ENCODE data around the gene RANBP10.
"Not testable (repeated sequence)": the region's sequence is repeated elsewhere in the genome, so short reads cannot be mapped to it uniquely, and the experiment has no call there.

The RANBP10 gene

DNA sequence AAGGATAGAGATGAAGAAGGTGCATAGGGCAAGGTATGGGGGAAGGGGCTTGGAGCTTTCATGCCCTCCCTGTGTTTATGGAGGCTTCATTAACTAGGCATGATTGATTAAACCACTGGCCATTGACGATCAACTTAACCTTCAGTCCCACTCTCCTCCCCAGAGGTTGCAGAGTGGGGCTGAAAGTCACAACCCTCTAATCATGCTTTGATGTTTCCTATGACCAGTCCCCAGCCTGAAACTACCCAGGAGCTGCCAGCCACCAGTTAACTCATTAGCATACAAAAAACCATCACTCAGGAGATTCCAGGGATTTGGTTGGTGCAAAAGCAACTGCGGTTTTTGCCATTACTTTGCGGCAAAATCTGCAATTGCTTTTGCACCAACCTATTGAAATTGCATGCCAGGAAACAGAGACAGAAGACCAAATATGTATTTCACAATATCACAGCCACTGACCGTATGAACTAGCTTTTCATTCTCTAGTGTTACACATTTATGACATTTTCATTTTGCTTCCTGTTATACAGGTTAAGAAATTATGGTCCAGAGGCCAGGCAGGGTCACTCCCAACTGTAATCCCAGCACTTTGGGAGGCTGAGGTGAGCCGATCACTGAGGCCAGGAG, 92.6 kb downstream of the RANBP10 start:
- no peak for DNase-seq (ENCODE audit: low read depth)

DNA sequence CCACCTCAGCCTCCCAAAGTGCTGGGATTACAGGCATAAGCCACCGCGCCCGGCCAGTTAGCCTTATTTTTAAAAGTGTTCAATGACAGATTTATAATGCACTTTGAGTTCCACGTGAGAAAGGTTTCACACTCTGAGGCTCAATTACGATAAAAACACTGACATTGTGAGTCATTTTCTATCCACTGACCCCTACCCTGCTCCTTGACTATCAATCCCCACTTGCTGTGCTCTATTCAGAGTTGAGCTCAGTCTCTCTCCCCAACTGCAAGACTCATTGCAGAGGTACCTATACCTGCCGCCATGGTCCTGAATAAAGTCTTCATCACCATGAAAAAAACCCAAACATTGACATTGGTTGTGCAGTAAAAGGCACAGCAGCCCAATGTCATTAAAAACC, 95.8 kb downstream of the RANBP10 start:
- no peak for DNase-seq (ENCODE audit: low read depth)

DNA sequence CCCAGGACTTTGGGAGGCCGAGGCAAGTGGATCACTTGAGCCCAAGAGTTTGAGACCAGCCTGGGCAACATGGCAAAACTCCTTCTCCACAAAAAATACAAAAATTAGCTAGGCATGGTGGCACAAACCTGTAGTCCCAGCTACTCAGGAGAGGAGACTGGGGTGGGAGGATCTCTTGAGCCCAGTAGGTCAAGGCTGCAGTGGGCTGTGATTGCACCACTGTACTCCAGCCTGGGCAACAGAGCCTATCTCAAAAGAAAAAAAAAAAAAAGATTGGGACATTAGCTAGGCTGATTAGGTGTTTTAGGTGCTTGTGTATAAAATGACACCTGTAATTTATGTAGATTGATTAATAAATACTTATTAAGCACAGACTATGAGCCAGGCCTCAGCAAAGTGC, 97.3 kb downstream of the RANBP10 start:
- no peak for DNase-seq (ENCODE audit: low read depth)

DNA sequence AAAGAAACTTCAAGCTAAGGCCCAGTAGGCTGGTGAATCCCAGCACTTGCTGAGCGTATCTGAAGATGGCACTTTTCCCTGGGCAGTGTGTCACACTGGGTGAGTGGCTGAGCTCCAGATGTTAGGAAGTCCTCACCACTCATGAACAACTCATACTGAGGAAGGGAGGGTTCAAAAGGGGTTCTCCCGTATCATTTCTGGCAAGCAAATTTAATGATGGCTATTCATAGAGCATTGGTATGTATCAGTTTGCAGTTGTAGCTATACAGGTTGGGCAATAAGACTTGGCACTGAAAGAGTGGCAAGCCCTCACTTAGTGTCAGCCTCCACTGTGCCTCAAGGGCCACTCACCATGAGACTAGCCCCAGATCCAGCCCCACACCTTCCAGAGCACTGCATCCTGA, 98.0 kb downstream of the RANBP10 start:
- DNase-seq (ENCODE audit: low read depth) = peak; percentile 60

DNA sequence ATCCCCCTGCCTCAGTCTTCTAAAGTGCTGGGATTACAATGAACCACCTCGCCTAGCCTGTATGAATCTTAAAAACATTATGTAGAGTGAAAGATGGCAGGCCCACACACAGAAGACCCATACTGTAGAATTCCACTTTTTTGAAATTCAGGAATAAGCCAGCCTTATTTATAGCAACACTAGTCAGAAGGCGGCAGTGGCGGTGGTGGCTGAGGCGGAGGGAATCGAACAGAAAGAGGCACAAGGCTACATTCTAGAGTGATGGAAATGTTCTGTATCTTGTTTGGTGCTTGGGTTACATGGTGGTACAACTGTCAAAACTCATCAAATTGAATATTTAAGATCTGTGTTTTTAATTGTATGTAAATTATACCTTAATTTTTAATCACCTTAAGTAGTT, 98.6 kb downstream of the RANBP10 start:
- no peak for DNase-seq (ENCODE audit: low read depth)

DNA sequence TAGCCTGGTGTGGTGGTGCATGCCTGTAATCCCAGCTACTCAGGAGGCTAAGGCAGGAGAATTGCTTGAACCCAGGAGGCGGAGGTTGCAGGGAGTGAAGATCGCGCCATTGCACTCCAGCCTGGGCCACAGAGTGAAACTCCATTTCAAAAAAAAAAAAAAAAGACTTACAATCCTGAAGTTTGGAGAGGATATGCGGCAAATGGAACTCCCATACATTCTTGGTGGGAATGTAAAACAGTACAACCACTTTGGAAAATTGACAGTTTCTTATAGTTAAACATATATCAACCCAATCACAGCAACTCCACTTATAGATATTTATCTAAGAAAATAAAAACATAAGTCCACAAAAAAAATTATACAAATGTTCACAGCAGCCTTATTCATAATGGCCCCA, 99.2 kb downstream of the RANBP10 start:
- DNase-seq (ENCODE audit: low read depth) = no peak

DNA sequence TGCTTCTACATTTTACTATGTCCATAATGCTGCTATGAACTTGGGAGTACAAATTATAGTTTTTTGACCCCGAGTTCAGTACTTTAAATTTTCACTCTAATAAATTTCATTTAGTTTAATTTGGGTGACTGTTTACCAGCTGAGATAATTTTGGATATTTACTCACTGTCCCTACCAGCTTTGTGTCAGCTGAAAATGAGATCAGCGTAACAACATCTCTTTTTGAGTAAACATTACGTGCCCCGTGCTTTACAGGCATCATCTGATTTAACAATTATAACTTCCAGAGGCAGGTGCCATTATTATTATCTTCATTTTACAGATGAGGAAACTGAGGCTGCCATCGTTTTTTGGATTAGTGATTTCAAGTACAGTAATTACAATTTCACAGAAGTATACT, 102.2 kb downstream of the RANBP10 start:
- DNase-seq (ENCODE audit: low read depth) = no peak

DNA sequence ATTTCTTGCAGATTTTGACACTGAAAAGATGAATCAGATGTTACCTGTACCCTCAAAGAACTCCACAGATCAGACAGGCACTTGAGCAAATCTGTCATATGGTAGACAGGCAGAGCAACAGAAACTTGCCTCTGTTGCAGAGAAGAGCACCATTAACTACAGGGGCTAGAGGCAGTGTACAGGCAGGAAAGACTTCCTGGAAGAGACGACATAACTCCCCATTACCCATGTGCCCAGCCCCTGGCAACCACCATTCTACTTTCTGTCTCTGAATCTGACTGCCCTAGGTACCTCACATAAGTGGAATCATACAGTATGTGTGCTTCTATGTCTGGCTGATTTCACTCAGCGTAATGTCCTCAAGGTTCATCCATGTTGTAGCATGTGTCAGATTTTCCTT, 102.7 kb downstream of the RANBP10 start:
- no peak for DNase-seq (ENCODE audit: low read depth)

DNA sequence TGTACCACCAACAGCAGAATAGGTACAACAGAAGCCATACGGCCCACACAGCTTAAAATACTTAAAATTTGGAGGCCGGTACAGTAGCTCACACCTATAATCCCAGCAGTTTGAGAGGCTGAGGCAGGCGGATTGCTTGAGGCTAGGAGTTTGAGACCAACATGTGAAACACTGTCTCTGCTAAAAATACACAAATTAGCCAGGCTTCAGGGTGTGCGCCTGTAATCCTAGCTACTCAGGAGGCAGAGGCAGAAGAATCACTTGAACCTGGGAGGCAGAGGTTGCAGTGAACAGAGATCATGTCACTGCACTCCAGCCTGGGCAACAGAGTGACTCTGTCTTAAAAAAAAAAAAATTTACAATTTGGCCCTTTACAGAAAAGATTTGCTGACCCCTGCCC, 104.2 kb downstream of the RANBP10 start:
- no peak for DNase-seq (ENCODE audit: low read depth)

DNA sequence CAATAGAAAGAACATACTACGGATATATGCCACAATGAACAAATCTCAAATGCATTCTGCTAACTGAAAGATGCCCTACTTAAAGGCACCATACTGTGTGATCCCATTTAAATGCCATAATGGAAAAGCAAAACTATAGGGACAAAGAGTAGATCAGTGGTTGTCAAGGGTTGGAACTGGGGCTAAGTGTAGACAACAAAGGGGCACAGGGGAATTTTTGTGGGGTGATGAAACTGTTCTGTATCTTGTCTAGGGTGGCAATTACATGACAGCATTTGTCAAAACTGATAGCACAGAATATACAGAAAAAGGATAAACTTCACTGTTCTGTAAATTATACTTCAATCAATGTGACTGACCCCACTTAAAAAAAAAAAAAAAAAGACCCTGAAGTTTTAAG, 104.9 kb downstream of the RANBP10 start:
- no peak for DNase-seq (ENCODE audit: low read depth)

DNA sequence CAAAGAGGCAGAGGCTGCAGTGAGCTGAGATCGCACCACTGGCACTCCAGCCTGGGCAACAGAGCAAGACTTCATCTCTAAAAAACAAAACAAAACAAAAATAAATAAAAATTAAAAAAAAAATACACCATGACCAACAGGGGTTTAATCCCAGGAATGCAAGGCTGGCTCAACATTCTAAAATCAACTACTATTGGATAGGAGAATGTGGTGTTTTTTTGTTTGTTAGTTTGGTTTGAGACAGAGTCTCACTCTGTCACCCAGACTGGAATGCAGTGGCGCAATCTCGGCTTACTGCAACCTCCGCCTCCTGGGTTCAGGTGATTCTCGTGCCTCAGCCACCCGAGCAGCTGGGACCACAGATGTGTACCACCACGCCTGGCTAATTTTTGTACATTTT, 107.1 kb downstream of the RANBP10 start:
- no peak for DNase-seq (ENCODE audit: low read depth)

DNA sequence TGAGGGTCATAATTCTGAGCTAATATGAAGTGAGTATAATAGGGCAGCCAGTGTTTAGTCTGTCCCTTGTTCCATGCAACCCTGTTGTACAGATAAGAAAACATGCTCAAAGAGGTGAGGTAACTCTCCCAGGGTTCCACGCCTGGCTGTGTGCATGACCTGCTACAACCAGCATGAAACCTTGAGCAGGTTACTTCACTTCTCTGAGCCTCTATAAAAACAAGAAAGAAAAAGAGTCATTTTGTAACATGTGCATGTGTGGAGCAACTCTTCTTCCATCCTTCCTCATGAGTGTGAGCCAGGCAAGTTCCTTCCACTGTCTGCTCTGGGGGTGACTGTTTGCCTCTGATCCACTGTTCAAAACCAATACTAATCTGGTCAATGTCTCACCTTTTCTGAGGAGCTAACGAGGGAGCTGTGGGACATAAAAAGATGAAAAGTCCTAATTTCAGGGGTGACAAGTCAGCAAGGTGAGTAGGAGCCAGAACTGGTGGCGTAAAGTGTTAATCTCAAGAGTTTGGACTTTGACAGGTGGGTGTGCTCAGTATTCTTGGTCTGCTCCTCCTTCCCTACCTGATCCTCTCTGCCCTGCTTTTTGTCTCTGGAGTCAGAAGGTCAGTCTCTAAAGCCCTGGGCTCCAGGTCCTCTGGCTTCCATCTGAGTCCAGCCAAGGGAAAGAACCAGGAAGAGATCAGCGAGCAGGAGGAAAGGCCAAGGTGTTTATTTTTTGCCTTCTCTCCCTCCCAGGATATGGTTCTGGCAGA, 108.8 kb downstream of the RANBP10 start:
- DNase-seq (ENCODE audit: low read depth) = no peak

DNA sequence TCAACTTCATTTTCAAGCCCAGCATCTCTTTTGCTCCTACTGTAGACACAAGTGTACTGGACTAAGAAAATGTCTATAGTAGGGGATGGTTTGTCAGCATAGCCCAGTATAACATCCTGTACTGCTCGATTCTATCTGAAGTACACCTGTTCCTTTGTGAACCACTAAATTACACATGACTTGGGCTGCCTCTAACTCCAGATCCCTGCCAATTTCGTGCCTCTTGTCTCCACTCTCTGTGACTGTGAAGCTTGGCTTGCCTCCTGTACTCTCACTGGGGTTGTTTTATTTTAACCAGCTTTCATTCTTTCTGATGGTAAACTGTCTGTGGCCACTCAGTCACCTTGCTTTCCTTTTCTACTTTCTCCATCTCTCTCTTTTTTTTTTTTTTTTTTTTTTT, 111.7 kb downstream of the RANBP10 start:
- no peak for DNase-seq (ENCODE audit: low read depth)

DNA sequence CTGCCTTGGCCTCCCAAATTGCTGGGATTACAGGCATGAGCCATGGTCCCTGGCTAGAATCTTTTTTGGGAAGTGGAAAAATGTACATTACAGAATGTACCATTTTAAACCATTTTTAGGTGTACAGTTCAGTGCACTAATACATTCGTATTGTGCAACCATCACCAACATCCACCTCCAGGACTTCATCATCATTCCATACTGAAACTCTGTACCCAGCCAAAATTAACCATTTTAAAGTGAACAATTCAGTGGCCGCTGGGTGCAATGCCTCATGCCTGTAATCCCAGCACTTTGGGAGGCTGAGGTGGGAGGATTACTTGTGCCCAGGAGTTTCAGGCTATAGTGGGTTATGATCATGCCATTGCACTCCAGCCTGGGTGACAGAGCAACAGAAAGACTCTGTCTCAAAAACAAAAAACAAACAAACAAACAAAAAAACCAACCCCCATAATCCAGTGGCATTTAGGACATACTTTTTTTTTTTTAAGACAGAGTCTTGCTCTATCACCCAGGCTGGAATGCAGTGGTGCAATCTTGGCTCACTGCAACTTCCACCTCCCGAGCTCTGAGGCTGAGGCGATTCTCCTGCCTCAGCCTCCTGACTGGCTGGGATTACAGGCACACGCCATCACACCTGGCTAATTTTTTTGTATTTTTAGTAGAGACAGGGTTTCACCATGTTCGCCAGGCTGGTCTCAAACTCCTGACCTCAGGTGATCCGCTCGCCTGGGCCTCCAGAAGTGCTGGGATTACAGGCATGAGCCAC, 112.7 kb downstream of the RANBP10 start:
- not testable (repeated sequence) for DNase-seq (ENCODE audit: low read depth)

DNA sequence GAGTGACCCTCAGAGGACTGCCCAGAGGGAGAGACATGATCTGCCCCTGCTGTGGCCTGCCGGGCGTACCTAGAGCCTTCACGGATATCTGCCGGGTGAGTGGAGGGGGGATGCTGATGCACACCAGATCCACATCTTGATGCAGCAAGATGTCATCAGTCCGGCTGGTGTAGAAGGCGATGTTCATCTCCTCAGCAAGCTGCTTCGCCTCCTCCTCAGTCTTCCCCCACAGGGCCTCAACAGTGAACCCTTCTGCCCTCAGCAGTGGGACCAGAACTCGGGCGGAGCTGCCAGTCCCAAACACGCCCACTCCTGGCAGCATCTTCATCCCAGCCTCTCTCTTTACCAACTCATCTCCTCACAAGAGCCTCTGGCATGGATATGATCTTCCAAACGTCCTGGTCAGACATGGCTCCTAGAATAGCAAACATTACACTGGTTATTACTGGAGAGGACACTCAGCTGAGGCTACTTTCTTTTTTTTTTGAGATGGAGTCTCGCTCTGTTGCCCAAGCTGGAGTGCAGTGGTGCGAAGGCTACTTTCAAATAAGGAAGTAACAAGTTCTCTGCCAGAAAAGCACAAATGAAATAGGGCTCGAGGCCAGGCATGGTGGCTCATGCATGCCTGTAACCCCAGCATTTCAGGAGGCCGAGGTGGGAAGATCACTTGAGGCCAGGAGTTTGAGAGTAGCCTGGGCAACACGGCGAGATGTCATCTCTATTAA, 120.8 kb downstream of the RANBP10 start:
- no peak for DNase-seq (ENCODE audit: low read depth)

DNA sequence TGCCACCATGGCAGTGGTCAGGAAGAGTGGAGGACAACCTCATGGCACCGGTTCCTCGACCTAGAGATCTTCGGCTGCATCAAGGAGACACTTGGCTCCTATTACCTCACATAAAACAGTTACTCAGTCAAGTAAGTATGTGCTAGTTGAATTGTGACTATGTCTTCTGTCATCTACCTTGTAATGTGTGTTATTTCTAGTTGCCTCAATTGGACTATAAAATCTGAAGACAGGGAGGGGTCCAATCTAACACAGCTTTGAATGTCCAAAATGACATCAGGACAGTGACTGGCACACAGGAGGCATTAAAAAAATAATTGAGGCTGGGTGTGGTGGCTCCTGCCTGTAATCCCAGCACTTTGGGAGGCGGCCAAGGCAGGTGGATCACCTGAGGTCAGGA, 122.6 kb downstream of the RANBP10 start:
- DNase-seq (ENCODE audit: low read depth) = no peak

DNA sequence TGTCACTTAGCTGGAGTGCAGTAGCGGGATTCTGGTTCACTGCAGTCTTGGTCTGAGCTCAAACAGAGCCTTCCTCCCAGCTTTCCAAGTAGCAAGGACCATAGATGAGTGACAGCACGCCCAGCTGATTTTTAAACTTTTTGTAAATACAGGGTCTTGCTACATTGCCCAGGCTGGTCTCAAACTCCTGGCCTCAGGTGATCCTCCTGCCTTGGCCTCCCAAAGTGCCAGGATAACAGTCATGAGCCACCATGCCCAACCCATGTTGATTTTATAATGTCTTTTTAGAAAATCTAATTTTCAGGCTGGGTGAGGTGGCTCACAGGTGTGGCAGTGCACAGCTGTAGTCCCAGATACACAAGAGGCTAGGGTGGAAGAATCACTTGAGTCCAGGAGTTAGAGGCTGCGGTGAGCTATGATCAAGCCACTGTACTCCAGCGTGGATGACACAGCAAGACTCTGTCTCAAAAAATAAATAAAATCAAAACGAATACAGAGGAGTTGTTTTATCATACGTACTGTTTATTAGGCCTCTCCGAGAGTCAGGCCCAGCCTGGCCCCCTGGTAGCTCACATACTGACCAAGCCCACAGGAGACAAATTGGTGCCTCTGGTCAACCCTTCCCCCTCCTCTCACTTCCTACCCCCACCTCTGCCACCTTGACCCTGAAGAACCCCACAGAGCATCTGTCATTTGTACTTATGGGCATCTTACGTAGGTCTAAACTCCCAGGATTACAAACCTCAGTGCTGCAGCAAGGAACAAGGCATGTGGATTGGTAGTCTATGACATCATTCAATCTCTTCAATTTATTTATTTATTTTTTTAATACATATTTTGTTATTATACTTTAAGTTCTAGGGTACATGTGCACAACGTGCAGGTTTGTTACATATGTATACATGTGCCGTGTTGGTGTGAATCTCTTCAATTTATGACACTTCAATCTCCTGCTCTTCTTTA, 126.1 kb downstream of the RANBP10 start:
- no peak for DNase-seq (ENCODE audit: low read depth)

DNA sequence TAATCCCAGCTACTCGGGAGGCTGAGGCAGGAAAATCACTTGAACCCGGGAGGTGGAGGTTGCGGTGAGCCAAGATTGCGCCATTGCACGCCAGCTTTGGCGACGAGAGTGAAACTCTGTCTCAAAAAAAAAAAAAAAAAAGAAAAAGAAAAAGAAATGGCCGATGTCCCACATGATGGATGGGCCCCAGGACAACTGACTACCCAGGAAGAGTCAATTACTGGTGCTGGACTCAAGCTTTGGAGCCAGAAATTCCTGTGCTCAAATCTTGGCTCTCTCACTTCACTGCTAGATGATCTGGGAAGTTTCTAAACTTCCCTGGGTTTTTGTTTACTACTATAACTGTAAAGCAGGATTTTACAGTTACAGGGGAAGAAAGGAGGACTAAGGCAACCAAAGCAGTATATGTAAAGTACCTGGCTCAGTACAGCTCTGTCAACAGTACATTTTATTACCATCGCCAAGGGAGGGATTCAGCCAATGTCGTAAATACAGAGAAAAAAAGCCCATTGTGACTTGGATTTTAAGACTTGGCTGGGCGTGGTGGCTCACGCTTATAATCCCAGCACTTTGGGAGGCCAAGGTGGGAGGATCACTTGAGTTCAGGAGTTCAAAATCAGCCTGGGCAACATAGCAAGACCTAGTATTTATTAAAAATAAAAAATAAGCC, 127.9 kb downstream of the RANBP10 start:
- DNase-seq (ENCODE audit: low read depth) = no peak

DNA sequence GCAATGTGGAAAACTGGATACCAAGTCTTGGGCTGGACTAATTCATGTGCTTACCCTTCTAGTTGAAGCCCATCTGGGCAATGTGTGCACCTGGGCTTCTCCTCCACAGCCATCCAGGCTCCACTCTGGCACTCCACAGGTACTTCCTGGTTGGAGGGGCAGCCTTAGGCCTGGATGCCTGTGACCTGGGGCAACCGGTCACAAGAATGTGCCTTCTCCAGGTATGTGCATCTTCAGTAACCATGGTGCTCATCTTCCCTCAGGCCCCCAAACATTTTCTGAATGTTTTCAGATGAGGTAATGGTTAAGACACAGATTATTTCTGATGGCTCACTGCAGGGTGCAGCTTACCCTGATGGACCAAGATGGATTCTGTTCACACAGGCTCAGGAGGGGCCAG, 128.6 kb downstream of the RANBP10 start:
- no peak for DNase-seq (ENCODE audit: low read depth)

DNA sequence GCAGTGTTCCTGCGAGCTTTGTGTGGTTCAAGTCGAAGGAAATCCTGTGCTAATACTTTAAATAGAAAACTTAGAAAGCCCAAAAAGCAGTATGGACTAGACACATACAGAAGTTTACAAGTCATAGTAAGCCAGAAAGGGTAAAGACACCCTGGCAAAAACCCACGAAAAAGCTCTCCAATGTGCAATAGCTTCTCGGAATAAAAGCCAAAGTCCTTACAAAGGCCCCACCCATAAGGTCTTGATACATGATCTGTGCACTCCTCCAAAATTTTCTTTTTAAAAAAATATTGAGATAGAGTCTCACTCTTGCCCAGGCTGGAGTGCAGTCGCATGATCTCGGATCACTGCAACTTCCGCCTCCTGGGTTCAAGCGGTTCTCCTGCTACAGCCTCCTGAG, 129.4 kb downstream of the RANBP10 start:
- DNase-seq (ENCODE audit: low read depth) = no peak

DNA sequence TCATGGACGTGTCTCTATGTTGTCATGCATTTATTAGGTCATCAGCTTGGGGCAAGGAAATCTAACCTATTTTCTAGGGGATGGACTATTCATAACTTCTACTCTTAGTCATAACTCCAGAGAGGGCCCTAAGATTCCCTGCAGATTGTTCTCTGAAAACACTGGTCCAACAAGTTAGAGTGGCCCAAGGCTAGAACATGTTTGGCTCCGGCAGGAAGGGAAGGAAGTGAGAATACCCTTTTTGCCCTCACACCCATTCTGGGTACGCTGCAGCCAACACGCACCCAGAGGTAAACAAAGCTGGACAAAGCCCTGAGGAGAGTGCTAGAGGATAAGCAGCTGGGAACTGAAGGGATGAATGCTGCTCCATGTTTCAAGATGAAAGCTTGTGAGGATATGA, 129.8 kb downstream of the RANBP10 start:
- no peak for DNase-seq (ENCODE audit: low read depth)

Data from HS-5 (cell line).